MM.1S (cell line): ENCODE results near the gene PTPRN2.

ENCODE experiments used
- EZH2 ChIP-seq: fragments of 300-600 bp; sonication (generic); optimal IDR thresholded peaks from 2 replicates; pipeline ENCODE3; 2017; ENCODE audit warnings: low read depth, mild to moderate bottlenecking, antibody characterized with exemption, low read length, mixed read lengths
- EZH2phosphoT487 ChIP-seq: fragments of 300-600 bp; sonication (generic); IDR thresholded peaks from 2 replicates; pipeline ENCODE4 v1.6.1; 2018; ENCODE audit warnings: antibody characterized with exemption, low read length
- TF ChIP-seq, protein P1 (sequence below): fragments of 300-600 bp; sonication (generic); IDR thresholded peaks from 2 replicates; pipeline ENCODE4 v1.5.1; 2016; ENCODE audit warnings: antibody characterized with exemption, low read length, mixed read lengths

DNA sequence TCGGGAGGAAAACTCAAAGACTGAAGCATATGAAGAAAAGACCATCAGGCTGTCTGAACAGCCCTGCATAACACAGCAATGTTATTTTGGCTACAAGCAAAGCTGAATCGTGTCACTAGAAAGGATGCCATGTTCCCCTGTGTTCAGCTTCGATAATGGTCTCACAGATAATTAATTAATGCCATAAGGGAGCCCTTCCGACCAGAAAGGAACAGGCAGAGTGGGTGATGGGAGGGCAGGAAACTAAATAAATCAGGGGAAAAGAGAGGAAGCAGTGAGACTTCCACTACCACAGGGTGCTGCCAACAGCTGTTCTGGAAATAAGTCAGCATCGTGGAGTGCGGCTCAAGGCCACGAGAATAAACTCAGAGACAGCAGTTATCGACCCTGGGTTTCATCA is 3.2 kb downstream of the PTPRN2 start:
- TF ChIP-seq, protein P1, sequence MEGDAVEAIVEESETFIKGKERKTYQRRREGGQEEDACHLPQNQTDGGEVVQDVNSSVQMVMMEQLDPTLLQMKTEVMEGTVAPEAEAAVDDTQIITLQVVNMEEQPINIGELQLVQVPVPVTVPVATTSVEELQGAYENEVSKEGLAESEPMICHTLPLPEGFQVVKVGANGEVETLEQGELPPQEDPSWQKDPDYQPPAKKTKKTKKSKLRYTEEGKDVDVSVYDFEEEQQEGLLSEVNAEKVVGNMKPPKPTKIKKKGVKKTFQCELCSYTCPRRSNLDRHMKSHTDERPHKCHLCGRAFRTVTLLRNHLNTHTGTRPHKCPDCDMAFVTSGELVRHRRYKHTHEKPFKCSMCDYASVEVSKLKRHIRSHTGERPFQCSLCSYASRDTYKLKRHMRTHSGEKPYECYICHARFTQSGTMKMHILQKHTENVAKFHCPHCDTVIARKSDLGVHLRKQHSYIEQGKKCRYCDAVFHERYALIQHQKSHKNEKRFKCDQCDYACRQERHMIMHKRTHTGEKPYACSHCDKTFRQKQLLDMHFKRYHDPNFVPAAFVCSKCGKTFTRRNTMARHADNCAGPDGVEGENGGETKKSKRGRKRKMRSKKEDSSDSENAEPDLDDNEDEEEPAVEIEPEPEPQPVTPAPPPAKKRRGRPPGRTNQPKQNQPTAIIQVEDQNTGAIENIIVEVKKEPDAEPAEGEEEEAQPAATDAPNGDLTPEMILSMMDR: no peak
- TF ChIP-seq EZH2 (no peak), EZH2phosphoT487 (no peak)
